ENCODE measurements around the gene FBF1. TPM values are rescaled to one million over a fixed set of nuclear protein-coding genes. Genes with fewer than 3 reads are reported as not detected.

The FBF1 gene
- total and polyA plus RNA-seq, 9 of the 15 experiments (the other 6 are each of a cell fraction or from before 2014, with no cell fraction given), result 0.46 to 14.9 (median 7.5) TPM

- no peaks in the 10 kb centered on the region for H3K79me2 ChIP-seq (ENCODE audit: control insufficient read depth, insufficient read depth, low read length)
- peaks cover 14% of the 10 kb centered on the region for H4K20me1 ChIP-seq (replicated peaks; ENCODE audit: control insufficient read depth, insufficient read depth, low read length)
- peaks cover 15 to 19% of the 10 kb centered on the region in 2 experiments; a peak in 4 of 5 replicates for H3K4me1 ChIP-seq (replicated peaks in 1 of 2; ENCODE audit: control insufficient read depth in 2 of 2, insufficient read depth in 2 of 2, low read length in 2 of 2)
- H3K4me2 ChIP-seq (ENCODE audit: insufficient read depth, low read length), result peak overlapping the region; percentile 43
- no peak overlapping the region for H2AFZ ChIP-seq (ENCODE audit: low read depth, low read length)
- H3K9ac ChIP-seq (ENCODE audit: insufficient read depth in 1 of 2, low read depth in 2 of 2, low read length in 2 of 2), result peak overlapping the region in 1 of 2 experiments; percentile 14; a peak in 2 of 4 replicates
- H3K4me3 ChIP-seq, result no peak overlapping the region
- H3K36me3 ChIP-seq (ENCODE audit: control insufficient read depth, insufficient read depth, low read length), result peaks cover 7% of the 10 kb centered on the region; the same call in 2 of the 3 replicates
- peak; percentile 86 for ATAC-seq
- H3K27ac ChIP-seq (ENCODE audit: extremely low read depth, low read depth, low read length), result peak overlapping the region; percentile 71
- in situ Hi-C loops (cut with MboI) (no loop called here), intact Hi-C loops (cut with micrococcal nuclease) (loop anchor here (10.0 kb wide), 1 partner anchor 185 kb away; the partner anchor contains the start of gene UNK)
- ChIA-PET POLR2A (interaction anchor here (1.0 to 1.5 kb wide), 5 partner anchors 10 to 302 kb away, joined by 4 to 5 read pairs (median 4); no protein-coding TSS in a partner anchor), CTCF (ENCODE audit: low intra/inter-chr PET ratio) (no interaction called here)
- WGBS (ENCODE audit: insufficient coverage, low coverage, missing lambda C conversion rate), result 3% methylated on average over 4 of the region's 4 CpGs
- BruUV-seq (replicated peaks), result no TSS peak
- H3K9me1 ChIP-seq (ENCODE audit: control insufficient read depth, insufficient read depth, low read length), result no peaks in the 10 kb centered on the region
- H3K27me3 ChIP-seq (ENCODE audit: control insufficient read depth in 2 of 2, insufficient read depth in 2 of 2, low read length in 2 of 2), result no peaks in the 10 kb centered on the region
- FAIRE-seq, result peak; percentile 99
- no peaks in the 10 kb centered on the region for H3K9me3 ChIP-seq (replicated peaks; ENCODE audit: control insufficient read depth, insufficient read depth, low read depth, low read length)
- peak; percentile 84 to 95 (median 90) for DNase-seq (ENCODE audit: extremely low read depth in 1 of 4, low spot score in 3 of 4)
- TF ChIP-seq, protein P1, sequence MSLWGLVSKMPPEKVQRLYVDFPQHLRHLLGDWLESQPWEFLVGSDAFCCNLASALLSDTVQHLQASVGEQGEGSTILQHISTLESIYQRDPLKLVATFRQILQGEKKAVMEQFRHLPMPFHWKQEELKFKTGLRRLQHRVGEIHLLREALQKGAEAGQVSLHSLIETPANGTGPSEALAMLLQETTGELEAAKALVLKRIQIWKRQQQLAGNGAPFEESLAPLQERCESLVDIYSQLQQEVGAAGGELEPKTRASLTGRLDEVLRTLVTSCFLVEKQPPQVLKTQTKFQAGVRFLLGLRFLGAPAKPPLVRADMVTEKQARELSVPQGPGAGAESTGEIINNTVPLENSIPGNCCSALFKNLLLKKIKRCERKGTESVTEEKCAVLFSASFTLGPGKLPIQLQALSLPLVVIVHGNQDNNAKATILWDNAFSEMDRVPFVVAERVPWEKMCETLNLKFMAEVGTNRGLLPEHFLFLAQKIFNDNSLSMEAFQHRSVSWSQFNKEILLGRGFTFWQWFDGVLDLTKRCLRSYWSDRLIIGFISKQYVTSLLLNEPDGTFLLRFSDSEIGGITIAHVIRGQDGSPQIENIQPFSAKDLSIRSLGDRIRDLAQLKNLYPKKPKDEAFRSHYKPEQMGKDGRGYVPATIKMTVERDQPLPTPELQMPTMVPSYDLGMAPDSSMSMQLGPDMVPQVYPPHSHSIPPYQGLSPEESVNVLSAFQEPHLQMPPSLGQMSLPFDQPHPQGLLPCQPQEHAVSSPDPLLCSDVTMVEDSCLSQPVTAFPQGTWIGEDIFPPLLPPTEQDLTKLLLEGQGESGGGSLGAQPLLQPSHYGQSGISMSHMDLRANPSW (CRISPR knock-in tag; IDR thresholded peaks at IDR 0.05), result no peak
- no peak for TF ChIP-seq FOXJ2 (tag; IDR thresholded peaks at IDR 0.05)
- TF ChIP-seq, protein P2, sequence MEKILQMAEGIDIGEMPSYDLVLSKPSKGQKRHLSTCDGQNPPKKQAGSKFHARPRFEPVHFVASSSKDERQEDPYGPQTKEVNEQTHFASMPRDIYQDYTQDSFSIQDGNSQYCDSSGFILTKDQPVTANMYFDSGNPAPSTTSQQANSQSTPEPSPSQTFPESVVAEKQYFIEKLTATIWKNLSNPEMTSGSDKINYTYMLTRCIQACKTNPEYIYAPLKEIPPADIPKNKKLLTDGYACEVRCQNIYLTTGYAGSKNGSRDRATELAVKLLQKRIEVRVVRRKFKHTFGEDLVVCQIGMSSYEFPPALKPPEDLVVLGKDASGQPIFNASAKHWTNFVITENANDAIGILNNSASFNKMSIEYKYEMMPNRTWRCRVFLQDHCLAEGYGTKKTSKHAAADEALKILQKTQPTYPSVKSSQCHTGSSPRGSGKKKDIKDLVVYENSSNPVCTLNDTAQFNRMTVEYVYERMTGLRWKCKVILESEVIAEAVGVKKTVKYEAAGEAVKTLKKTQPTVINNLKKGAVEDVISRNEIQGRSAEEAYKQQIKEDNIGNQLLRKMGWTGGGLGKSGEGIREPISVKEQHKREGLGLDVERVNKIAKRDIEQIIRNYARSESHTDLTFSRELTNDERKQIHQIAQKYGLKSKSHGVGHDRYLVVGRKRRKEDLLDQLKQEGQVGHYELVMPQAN (IDR thresholded peaks at IDR 0.05; ENCODE audit: borderline replicate concordance), result no peak; the same call in 1 of the 2 replicates
- TF ChIP-seq SMARCE1 (IDR thresholded peaks at IDR 0.05), result peak; percentile 99
- no peak for TF ChIP-seq ZNF133 (CRISPR knock-in tag; IDR thresholded peaks at IDR 0.05)
- TF ChIP-seq CCNT2 (IDR thresholded peaks at IDR 0.05; ENCODE audit: borderline replicate concordance, extremely low read depth, insufficient read length, low read depth, low read length), result peak; percentile 92
- TF ChIP-seq ZMIZ1 (IDR thresholded peaks at IDR 0.05; ENCODE audit: low read depth in 2 of 2, low read length in 2 of 2), result peak in 1 of 2 experiments; percentile 82; a peak in 2 of 4 replicates
- no peak for TF ChIP-seq MYC (IDR thresholded peaks at IDR 0.05; ENCODE audit: low read depth, low read length)
- no peak for TF ChIP-seq MYC (CRISPR knock-in tag; IDR thresholded peaks at IDR 0.05; ENCODE audit: borderline replicate concordance, low read depth)
- TF ChIP-seq HLTF (IDR thresholded peaks at IDR 0.05), result peak; percentile 82; the same call in 1 of the 2 replicates
- 0 out of 2 replicates have a peak, but pooled peaks have one; percentile 63 for TF ChIP-seq PYGO2 (tag; IDR thresholded peaks at IDR 0.05)
- TF ChIP-seq SPI1 (IDR thresholded peaks at IDR 0.05; ENCODE audit: borderline replicate concordance, low read depth, low read length), result peak; percentile 87
Measured at GRCh38 chr17:75970011-75970523, 29.2 kb upstream of the FBF1 start.
